HepG2 (cell line): ENCODE data around the gene ARMH3. TPM values are rescaled to one million over a fixed set of nuclear protein-coding genes. Genes with fewer than 3 reads are reported as not detected.

Experiments used
- ATAC-seq: fragments of 200-7000 bp; cut with Tn5 transposase; 3 replicates; pipeline ENCODE4 v1.9.1; 2020; ENCODE audit warnings: mild to moderate bottlenecking, moderate library complexity
- BruUV-seq: library from RNA; stranded (reverse); fragments of 400-500 nt; replicated peaks from 2 replicates; lab custom pipeline; 2021; lab: Mats Ljungman, UMichigan
- CTCF ChIA-PET: fragments of 300-600 bp; formaldehyde crosslinking; extraction: SDS; loops from one replicate; lab custom pipeline; 2021; ENCODE audit warnings: low total read pairs, inconsistent platforms, low intra/inter-chr PET ratio; lab: Yijun Ruan, JAX
- POLR2A ChIA-PET: fragments of 350-600 bp; sonication (Branson Sonifier 250); formaldehyde crosslinking; loops from one replicate; lab custom pipeline; 2020; ENCODE audit warnings: antibody characterized with exemption, inconsistent platforms; lab: Yijun Ruan, JAX
- DNase-seq: peaks from one replicate; pipeline ENCODE4 v3.0.0-alpha.2; 2015; ENCODE audit warnings: low spot score
- FAIRE-seq: peaks from 3 replicates; lab custom pipeline; 2011; peaks lifted over from hg19 to GRCh38; lab: Jason Lieb, UNC
- H2AFZ ChIP-seq: one replicate; pipeline ENCODE4 v1.6.1; 2011; ENCODE audit warnings: low read length, inconsistent platforms
- H3K27ac ChIP-seq: fragments of 300-600 bp; 3 replicates; pipeline ENCODE4 v1.8.0; 2011; ENCODE audit warnings: mixed run types, mild to moderate bottlenecking, mixed read lengths, low read length, inconsistent platforms; ENCODE audit not compliant: insufficient read depth; ENCODE audit errors: extremely low read length
- H3K27me3 ChIP-seq, 2 experiments: fragments of 200-600 bp in 1 of 2; 2 replicates in 1 of 2; 3 replicates in 1 of 2; pipeline versions ENCODE4 v1.6.0 to v1.8.0; 2011; ENCODE audit warnings: low read length in 2 of 2, mild to moderate bottlenecking in 2 of 2, moderate library complexity in 2 of 2, inconsistent platforms in 1 of 2; ENCODE audit not compliant: insufficient read depth in 2 of 2, control insufficient read depth in 1 of 2
- H3K36me3 ChIP-seq, 2 experiments: fragments of 200-600 bp in 1 of 2; replicated peaks in 1 of 2; 2 replicates in 1 of 2; 3 replicates in 1 of 2; pipeline versions ENCODE4 v1.5.1 to v1.8.0; 2011; ENCODE audit warnings: low read length in 2 of 2, inconsistent platforms in 1 of 2; ENCODE audit not compliant: insufficient read depth in 2 of 2, control insufficient read depth in 1 of 2
- H3K4me1 ChIP-seq: 2 replicates; pipeline ENCODE4 v1.5.1; 2012; ENCODE audit warnings: low read length, inconsistent platforms; ENCODE audit not compliant: insufficient read depth
- H3K4me2 ChIP-seq: 2 replicates; pipeline ENCODE4 v1.6.0; 2011; ENCODE audit warnings: low read depth, low read length, inconsistent platforms
- H3K4me3 ChIP-seq, 3 experiments: fragments of 200-600 bp in 1 of 3; sonication (generic), shearing (Covaris generic) in 1 of 3; replicated peaks in 1 of 3; 2 replicates each; pipeline ENCODE4 v1.5.1; 2011 to 2016; ENCODE audit warnings: low read length in 3 of 3, inconsistent platforms in 2 of 3, low read depth in 2 of 3, mild to moderate bottlenecking in 2 of 3, control low read depth in 1 of 3, mixed read lengths in 1 of 3; ENCODE audit not compliant: insufficient read depth in 1 of 3
- H3K79me2 ChIP-seq: one replicate; pipeline ENCODE4 v1.6.1; 2011; ENCODE audit warnings: low read length, inconsistent platforms; ENCODE audit not compliant: insufficient read depth
- H3K9ac ChIP-seq: 2 replicates; pipeline ENCODE4 v1.6.0; 2011; ENCODE audit warnings: mild to moderate bottlenecking, low read depth, low read length, inconsistent platforms; ENCODE audit not compliant: insufficient read depth
- H3K9me3 ChIP-seq: 2 replicates; pipeline ENCODE4 v1.5.1; 2012; ENCODE audit warnings: mild to moderate bottlenecking, low read length
- H4K20me1 ChIP-seq: 2 replicates; pipeline ENCODE4 v1.6.0; 2011; ENCODE audit warnings: inconsistent platforms, mild to moderate bottlenecking, low read length, moderate library complexity; ENCODE audit not compliant: insufficient read depth
- ATF5 ChIP-seq: sonication (generic); formaldehyde crosslinking; IDR thresholded peaks from 2 replicates; pipeline ENCODE4 v1.4.0; 2020; ENCODE audit warnings: mild to moderate bottlenecking, low read depth, missing genetic modification reagents
- BORCS8-MEF2B ChIP-seq: sonication (generic); formaldehyde crosslinking; IDR thresholded peaks from 2 replicates; pipeline ENCODE4 v1.8.0; 2022; ENCODE audit warnings: mild to moderate bottlenecking, missing genetic modification reagents
- EED ChIP-seq: sonication (generic); formaldehyde crosslinking; IDR thresholded peaks from 2 replicates; pipeline ENCODE4 v1.5.0; 2020; ENCODE audit warnings: mild to moderate bottlenecking, missing genetic modification reagents
- KDM3A ChIP-seq: IDR thresholded peaks from 2 replicates; pipeline ENCODE4 v1.6.1; 2018; ENCODE audit warnings: low read depth, missing compliant biosample characterization
- NFKBIZ ChIP-seq: IDR thresholded peaks from 2 replicates; pipeline ENCODE4 v1.6.1; 2018; ENCODE audit warnings: missing genetic modification reagents, missing compliant biosample characterization
- POGK ChIP-seq: sonication (generic); formaldehyde crosslinking; conservative IDR thresholded peaks from 2 replicates; pipeline ENCODE4 v1.8.0; 2022; ENCODE audit warnings: mild to moderate bottlenecking, moderate library complexity, missing genetic modification reagents
- POLR2A ChIP-seq, 2 experiments: IDR thresholded peaks; 2 replicates each; pipeline ENCODE4 v1.6.1; 2011; ENCODE audit warnings: low read depth in 2 of 2, low read length in 2 of 2, mild to moderate bottlenecking in 1 of 2, moderate library complexity in 1 of 2; ENCODE audit not compliant: insufficient read depth in 1 of 2
- PTBP1 ChIP-seq: fragments of 200-400 bp; formaldehyde crosslinking; IDR thresholded peaks from 2 replicates; pipeline ENCODE4 v1.6.1; 2018; ENCODE audit warnings: low read length, low read depth; ENCODE audit not compliant: poor library complexity, severe bottlenecking
- SP2 ChIP-seq: sonication (generic); formaldehyde crosslinking; IDR thresholded peaks from 2 replicates; pipeline ENCODE4 v1.5.1; 2020; ENCODE audit warnings: mild to moderate bottlenecking, missing genetic modification reagents
- STAT5B ChIP-seq: sonication (generic); formaldehyde crosslinking; IDR thresholded peaks from 2 replicates; pipeline ENCODE4 v1.4.0; 2020; ENCODE audit warnings: missing genetic modification reagents
- TEF ChIP-seq: sonication (generic); formaldehyde crosslinking; IDR thresholded peaks from 2 replicates; pipeline ENCODE4 v1.5.0; 2020; ENCODE audit warnings: missing genetic modification reagents
- ZNF274 ChIP-seq: sonication (generic); formaldehyde crosslinking; IDR thresholded peaks from 2 replicates; pipeline ENCODE4 v1.5.1; 2020; ENCODE audit warnings: mild to moderate bottlenecking, missing genetic modification reagents
- ZNF343 ChIP-seq: sonication (generic); formaldehyde crosslinking; IDR thresholded peaks from 2 replicates; pipeline ENCODE4 v1.4.0; 2020; ENCODE audit warnings: mild to moderate bottlenecking, missing genetic modification reagents
- ZNF550 ChIP-seq: sonication (generic); formaldehyde crosslinking; IDR thresholded peaks from 2 replicates; pipeline ENCODE4 v1.4.0; 2020; ENCODE audit warnings: mild to moderate bottlenecking, missing genetic modification reagents, borderline replicate concordance
- ZNF576 ChIP-seq: sonication (generic); formaldehyde crosslinking; IDR thresholded peaks from 2 replicates; pipeline ENCODE4 v1.4.0; 2020; ENCODE audit warnings: mild to moderate bottlenecking, missing genetic modification reagents
- WGBS: methylation state at CpG from one replicate; pipeline ENCODE4 v1.1.6; 2017; ENCODE audit warnings: low lambda C conversion rate; 5-methylcytosine and 5-hydroxymethylcytosine counted together
- in situ Hi-C: cut with HindIII; loops from 2 replicates; pipeline ENCODE4 v1.10.0; 2017; ENCODE audit warnings: low pct_unique_long_range_greater_than_20kb; ENCODE audit not compliant: extremely low pct_ligation_motif_present
- intact Hi-C: fragments of 100-400 bp; cut with micrococcal nuclease; formaldehyde crosslinking; loops from one replicate; pipeline ENCODE4 v1.10.0; 2022; ENCODE audit not compliant: unreplicated experiment
- polyA plus RNA-seq, 8 experiments: library from polyadenylated mRNA; depleted of rRNA in 3 of 8; stranded (reverse) in 7 of 8; unstranded in 1 of 8; fragments of >200 nt; fragmentation: Illumina TruSeq in 4 of 8; extraction: Trizol in 4 of 8; gene quantifications; 2 replicates each; pipeline versions ENCODE4 v1.2.1 to v1.2.3, GENCODE V29; 2011 to 2016; ENCODE audit warnings: low read depth in 4 of 8, missing spikeins in 1 of 8, mixed read lengths in 1 of 8; ENCODE audit not compliant: insufficient read depth in 1 of 8
- total RNA-seq, 5 experiments: library from RNA; depleted of rRNA; stranded (reverse); fragments of >200 nt; fragmentation: Illumina TruSeq; extraction: Trizol; gene quantifications; 2 replicates each; pipeline ENCODE4 v1.2.3, GENCODE V29; 2016; ENCODE audit warnings: low read depth in 1 of 5

ARMH3 gene
- total and polyA plus RNA-seq, 2 of the 13 experiments (the other 11 are each of a cell fraction or from before 2014, with no cell fraction given), result 8.4 to 16.9 TPM

GRCh38 chr10:101968940-101969321 lies 87.0 kb downstream of the ARMH3 start:
- ATAC-seq (no peak), FAIRE-seq (no peak), DNase-seq (no peak)
- Histone ChIP-seq H3K36me3 (peaks cover 5 to 36% of the 10 kb centered on the region in 2 experiments), H4K20me1 (no peaks in the 10 kb centered on the region), H3K9ac (no peak overlapping the region), H3K27me3 (no peaks in the 10 kb centered on the region), H3K4me3 (no peak overlapping the region), H2AFZ (no peak overlapping the region), H3K79me2 (no peaks in the 10 kb centered on the region), H3K4me2 (no peak overlapping the region), H3K27ac (no peak overlapping the region), H3K4me1 (no peaks in the 10 kb centered on the region), H3K9me3 (no peaks in the 10 kb centered on the region)
- intact Hi-C loops (no loop called here), in situ Hi-C loops (no loop called here)
- ChIA-PET CTCF (no interaction called here), POLR2A (no interaction called here)
- 95% methylated on average over 1 of the region's 1 CpG for WGBS
- BruUV-seq, result no TSS peak
- TF ChIP-seq ZNF343 (CRISPR knock-in tag) (no peak), POGK (no peak), EED (CRISPR knock-in tag) (no peak), PTBP1 (no peak), KDM3A (CRISPR knock-in tag) (no peak), BORCS8-MEF2B (no peak), ZNF550 (CRISPR knock-in tag) (no peak), POLR2A (IDR thresholded peaks at IDR 0.05; ENCODE audit: insufficient read depth in 1 of 2, low read depth in 2 of 2, low read length in 2 of 2) (no peak), TEF (CRISPR knock-in tag) (no peak), SP2 (CRISPR knock-in tag) (no peak), ZNF576 (CRISPR knock-in tag) (no peak), ZNF274 (CRISPR knock-in tag) (no peak), NFKBIZ (no peak), STAT5B (no peak), ATF5 (no peak)
